OCI-LY3 (cell line): ENCODE results near the gene EPN1.

Source experiments
- CTCF ChIP-seq: fragments of 200-600, 300-600 bp; sonication (generic); IDR thresholded peaks from 2 replicates; pipeline ENCODE4 v1.5.1; 2014; ENCODE audit warnings: antibody characterized with exemption, low read length, low read depth
- EZH2phosphoT487 ChIP-seq: fragments of 200-600 bp; shearing (Covaris generic); IDR thresholded peaks from 2 replicates; pipeline ENCODE4 v1.6.1; 2018; ENCODE audit warnings: antibody characterized with exemption, mixed run types, low read depth

- no peak for TF ChIP-seq EZH2phosphoT487
- TF ChIP-seq CTCF, result no peak
Measured at GRCh38 chr19:55658846-55659459, 16.1 kb upstream of the EPN1 start.
